Upper lobe of left lung (tissue), 4 donors: Measurements from ENCODE around the gene FGFR1OP2.

Experiments used
- CTCF ChIP-seq, 6 experiments: fragments of 450-650 bp in 4 of 6; fragments of 200-600 bp in 2 of 6; sonication (generic) in 2 of 6; IDR thresholded peaks; one replicate each; pipeline ENCODE4 v1.5.1; 2016 to 2019; ENCODE audit warnings: antibody characterized with exemption in 6 of 6
- POLR2AphosphoS5 ChIP-seq, 2 donors: sonication (generic); formaldehyde crosslinking; IDR thresholded peaks; one replicate each; pipeline ENCODE4 v1.5.1; 2017; ENCODE audit warnings: antibody characterized with exemption in 2 of 2

DNA sequence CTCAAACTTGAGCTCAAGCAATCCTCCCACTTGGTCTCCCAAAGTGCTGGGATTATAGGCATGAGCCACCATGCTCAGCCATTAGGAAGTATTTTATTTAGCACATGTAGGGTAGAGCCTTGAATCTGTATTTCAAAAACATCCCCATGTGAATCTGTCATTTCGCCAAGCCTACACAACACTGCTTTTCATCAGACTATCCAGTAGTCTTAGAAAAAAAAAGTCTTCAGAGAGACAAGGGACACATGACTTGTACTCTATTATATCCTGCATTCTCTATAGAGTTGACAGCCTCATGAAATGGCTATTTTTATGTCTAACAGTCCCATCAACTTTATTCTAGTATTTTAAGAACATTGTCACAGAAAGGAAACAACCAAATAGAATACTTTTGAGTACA lies 40.5 kb downstream of the FGFR1OP2 start:
- TF ChIP-seq POLR2AphosphoS5 (IDR thresholded peaks at IDR 0.05): no peak
- TF ChIP-seq CTCF (IDR thresholded peaks at IDR 0.05): no peak
